ENCODE measurements around the gene LIPT2.

The LIPT2 gene

GRCh38 chr11:74466916-74467885, 26.3 kb downstream of the LIPT2 start, which contains the start of gene KCNE3:
Gene KCNE3 (minus strand): TSS chr11:74467549. CDS start chr11:74457563, 9,986 bp downstream.
- DNase-seq (ENCODE audit: low spot score), result peak; percentile 35

GRCh38 chr11:74465291-74465708, 28.2 kb downstream of the LIPT2 start:
- DNase-seq (ENCODE audit: low spot score), result peak; percentile 26

GRCh38 chr11:74464746-74465145, 28.8 kb downstream of the LIPT2 start:
- DNase-seq (ENCODE audit: low spot score), result no peak

GRCh38 chr11:74463216-74463615, 30.3 kb downstream of the LIPT2 start:
- no peak for DNase-seq (ENCODE audit: low spot score)

GRCh38 chr11:74462631-74463030, 30.9 kb downstream of the LIPT2 start:
- DNase-seq (ENCODE audit: low spot score), result no peak

- peak; percentile 68 for DNase-seq (ENCODE audit: low spot score)
Observed at GRCh38 chr11:74462009-74462408, 31.5 kb downstream of the LIPT2 start.

GRCh38 chr11:74460481-74461154, 32.9 kb downstream of the LIPT2 start:
- DNase-seq (ENCODE audit: low spot score), result no peak

GRCh38 chr11:74460065-74460464, 33.5 kb downstream of the LIPT2 start:
- DNase-seq (ENCODE audit: low spot score), result no peak

GRCh38 chr11:74459584-74459983, 33.9 kb downstream of the LIPT2 start:
- DNase-seq (ENCODE audit: low spot score), result no peak

GRCh38 chr11:74457356-74457755, 36.2 kb downstream of the LIPT2 start:
- DNase-seq (ENCODE audit: low spot score), result no peak

GRCh38 chr11:74453373-74453975, 40.0 kb downstream of the LIPT2 start:
- peak; percentile 43 for DNase-seq (ENCODE audit: low spot score)

- DNase-seq (ENCODE audit: low spot score), result no peak
Observed at GRCh38 chr11:74452366-74452765, 41.2 kb downstream of the LIPT2 start.

GRCh38 chr11:74450318-74450717, 43.2 kb downstream of the LIPT2 start:
- DNase-seq (ENCODE audit: low spot score), result no peak

- peak; percentile 24 for DNase-seq (ENCODE audit: low spot score)
Observed at GRCh38 chr11:74449369-74449931, 44.1 kb downstream of the LIPT2 start.

GRCh38 chr11:74447720-74448119, 45.8 kb downstream of the LIPT2 start:
- DNase-seq (ENCODE audit: low spot score), result no peak

GRCh38 chr11:74446532-74446938, 47.0 kb downstream of the LIPT2 start:
- no peak for DNase-seq (ENCODE audit: low spot score)

GRCh38 chr11:74444173-74444826, 49.2 kb downstream of the LIPT2 start:
- no peak for DNase-seq (ENCODE audit: low spot score)

- peak; percentile 14 for DNase-seq (ENCODE audit: low spot score)
Observed at GRCh38 chr11:74443071-74443864, 50.3 kb downstream of the LIPT2 start.

GRCh38 chr11:74442636-74443035, 50.9 kb downstream of the LIPT2 start:
- no peak for DNase-seq (ENCODE audit: low spot score)
